ENCODE data around the gene LIMS1.
"Not testable (repeated sequence)": the region's sequence is repeated elsewhere in the genome, so short reads cannot be mapped to it uniquely, and the experiment has no call there.

The LIMS1 gene

GRCh38 chr2:108588070-108588668, 53.9 kb downstream of the LIMS1 start:
- DNase-seq = no peak

GRCh38 chr2:108589372-108589771, 55.1 kb downstream of the LIMS1 start:
- no peak for DNase-seq

GRCh38 chr2:108589781-108590180, 55.5 kb downstream of the LIMS1 start:
- no peak for DNase-seq

GRCh38 chr2:108591163-108591562, 56.9 kb downstream of the LIMS1 start:
- DNase-seq = no peak

- DNase-seq = no peak
Measured at GRCh38 chr2:108593547-108594098, 59.4 kb downstream of the LIMS1 start.

- DNase-seq = no peak
Measured at GRCh38 chr2:108594132-108594981, 60.1 kb downstream of the LIMS1 start.

- DNase-seq = no peak
Measured at GRCh38 chr2:108594982-108595464, 60.8 kb downstream of the LIMS1 start.

GRCh38 chr2:108595771-108596170, 61.5 kb downstream of the LIMS1 start:
- DNase-seq = not testable (repeated sequence)

GRCh38 chr2:108597105-108597744, 63.0 kb downstream of the LIMS1 start:
- DNase-seq = not testable (repeated sequence)

GRCh38 chr2:108601199-108601598, 66.9 kb downstream of the LIMS1 start:
- DNase-seq = not testable (repeated sequence)

- no peak for DNase-seq
Measured at GRCh38 chr2:108602422-108602821, 68.2 kb downstream of the LIMS1 start.

- no peak for DNase-seq
Measured at GRCh38 chr2:108604196-108604595, 69.9 kb downstream of the LIMS1 start.

GRCh38 chr2:108605947-108606346, 71.7 kb downstream of the LIMS1 start:
- no peak for DNase-seq

- no peak for DNase-seq
Measured at GRCh38 chr2:108607706-108608301, 73.5 kb downstream of the LIMS1 start.

- no peak for DNase-seq
Measured at GRCh38 chr2:108611021-108611420, 76.8 kb downstream of the LIMS1 start.

GRCh38 chr2:108612153-108612513, 77.9 kb downstream of the LIMS1 start:
- no peak for DNase-seq

GRCh38 chr2:108612514-108613183, 78.4 kb downstream of the LIMS1 start:
- no peak for DNase-seq

GRCh38 chr2:108613261-108614042, 79.2 kb downstream of the LIMS1 start:
- no peak for DNase-seq

GRCh38 chr2:108614043-108614545, 79.8 kb downstream of the LIMS1 start:
- no peak for DNase-seq

GRCh38 chr2:108614659-108615058, 80.4 kb downstream of the LIMS1 start:
- no peak for DNase-seq

GRCh38 chr2:108615480-108616090, 81.3 kb downstream of the LIMS1 start:
- no peak for DNase-seq
